ENCODE results near the gene MNX1. TPM values are rescaled to one million over a fixed set of nuclear protein-coding genes. Genes with fewer than 3 reads are reported as not detected.

The MNX1 gene
- total and polyA plus RNA-seq, 4 donors: 0.08 TPM; not detected in 3

DNA sequence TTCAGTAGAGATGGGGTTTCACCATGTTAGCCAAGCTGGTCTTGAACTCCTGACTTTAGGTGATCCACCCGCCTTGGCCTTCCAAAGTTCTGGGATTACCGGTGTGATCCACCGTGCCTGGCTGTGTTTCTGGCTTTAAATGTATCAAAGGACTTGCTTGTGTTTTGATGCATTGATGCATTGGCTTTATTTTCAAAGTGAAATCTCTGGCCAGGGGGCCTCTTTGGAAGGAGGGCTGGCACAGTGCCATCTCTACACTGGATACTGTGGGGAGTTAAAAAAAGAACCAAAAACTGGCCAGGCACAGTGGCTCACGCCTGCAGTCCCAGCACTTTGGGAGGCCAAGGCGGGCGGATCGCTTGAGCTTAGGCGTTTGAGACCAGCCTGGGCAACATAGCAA lies 16.0 kb downstream of the MNX1 start:
- WGBS: 91% methylated on average over 8 of the region's 8 CpGs
- peak; percentile 8 for DNase-seq (ENCODE audit: low spot score)
- TF ChIP-seq GABPA (IDR thresholded peaks at IDR 0.05 in 1 of 2, conservative IDR thresholded peaks at IDR 0.05 in 1 of 2) (no peak), JUND (IDR thresholded peaks at IDR 0.05) (no peak), NR2F2 (IDR thresholded peaks at IDR 0.05) (no peak), ZBTB33 (IDR thresholded peaks at IDR 0.05) (no peak), HNF4G (IDR thresholded peaks at IDR 0.05) (no peak), FOXA1 (IDR thresholded peaks at IDR 0.05) (no peak), RXRA (IDR thresholded peaks at IDR 0.05) (no peak)
- TF ChIP-seq, protein P1, sequence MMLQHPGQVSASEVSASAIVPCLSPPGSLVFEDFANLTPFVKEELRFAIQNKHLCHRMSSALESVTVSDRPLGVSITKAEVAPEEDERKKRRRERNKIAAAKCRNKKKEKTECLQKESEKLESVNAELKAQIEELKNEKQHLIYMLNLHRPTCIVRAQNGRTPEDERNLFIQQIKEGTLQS (IDR thresholded peaks at IDR 0.05): no peak
- Histone ChIP-seq H3K9ac (ENCODE audit: low read depth in 1 of 2, low read length in 2 of 2) (no peak overlapping the region), H3K9me3 (ENCODE audit: control insufficient read depth in 4 of 4, low read length in 3 of 4) (no peaks in the 10 kb centered on the region), H3K36me3 (ENCODE audit: control insufficient read depth in 4 of 4, insufficient read depth in 3 of 4, low read depth in 1 of 4, low read length in 3 of 4) (no peaks in the 10 kb centered on the region), H3K4me3 (ENCODE audit: low read depth in 1 of 3, low read length in 3 of 3) (no peak overlapping the region), H3K27me3 (ENCODE audit: control insufficient read depth in 4 of 4, insufficient read depth in 4 of 4, low read length in 3 of 4) (peaks cover 0 to 4% (median 2%) of the 10 kb centered on the region in 4 donors), H3K27ac (ENCODE audit: low read depth in 1 of 2, low read length in 2 of 2) (no peak overlapping the region), H3K4me1 (ENCODE audit: control insufficient read depth in 4 of 4, insufficient read depth in 4 of 4, low read length in 3 of 4) (peaks cover 0 to 3% (median under 1%) of the 10 kb centered on the region in 4 donors)

DNA sequence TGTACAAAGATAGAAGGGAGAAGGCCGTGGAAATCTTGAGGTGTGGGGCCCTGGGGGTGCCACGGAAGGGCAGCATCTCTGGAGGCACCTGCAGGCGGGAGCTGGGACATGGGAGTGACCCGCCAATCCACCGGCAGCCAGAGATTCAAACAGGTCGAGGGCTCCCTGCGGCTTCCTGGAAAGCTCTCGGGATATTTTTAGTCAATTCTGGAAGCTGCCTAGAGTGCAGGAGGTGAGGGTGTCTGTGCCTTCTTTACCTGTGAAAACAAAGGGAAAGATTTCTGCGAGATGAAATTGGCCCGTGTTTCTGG lies 16.6 kb downstream of the MNX1 start:
- Histone ChIP-seq H3K4me3 (ENCODE audit: low read depth in 1 of 3, low read length in 3 of 3) (no peak overlapping the region), H3K27ac (ENCODE audit: low read depth in 1 of 2, low read length in 2 of 2) (no peak overlapping the region), H3K9me3 (ENCODE audit: control insufficient read depth in 4 of 4, low read length in 3 of 4) (no peaks in the 10 kb centered on the region), H3K9ac (ENCODE audit: low read depth in 1 of 2, low read length in 2 of 2) (no peak overlapping the region), H3K4me1 (ENCODE audit: control insufficient read depth in 4 of 4, insufficient read depth in 4 of 4, low read length in 3 of 4) (no peaks in the 10 kb centered on the region), H3K36me3 (ENCODE audit: control insufficient read depth in 4 of 4, insufficient read depth in 3 of 4, low read depth in 1 of 4, low read length in 3 of 4) (no peaks in the 10 kb centered on the region), H3K27me3 (ENCODE audit: control insufficient read depth in 4 of 4, insufficient read depth in 4 of 4, low read length in 3 of 4) (peaks cover 0 to 2% (median 1%) of the 10 kb centered on the region in 4 donors)
- peak; percentile 16 for DNase-seq (ENCODE audit: low spot score)
- no peak for TF ChIP-seq ZBTB33 (IDR thresholded peaks at IDR 0.05)
- no peak for TF ChIP-seq FOXA1 (IDR thresholded peaks at IDR 0.05)
- no peak for TF ChIP-seq REST (IDR thresholded peaks at IDR 0.05)
- no peak for TF ChIP-seq RAD21 (IDR thresholded peaks at IDR 0.05)
- TF ChIP-seq GABPA (IDR thresholded peaks at IDR 0.05 in 1 of 2, conservative IDR thresholded peaks at IDR 0.05 in 1 of 2): no peak
- TF ChIP-seq, protein P2, sequence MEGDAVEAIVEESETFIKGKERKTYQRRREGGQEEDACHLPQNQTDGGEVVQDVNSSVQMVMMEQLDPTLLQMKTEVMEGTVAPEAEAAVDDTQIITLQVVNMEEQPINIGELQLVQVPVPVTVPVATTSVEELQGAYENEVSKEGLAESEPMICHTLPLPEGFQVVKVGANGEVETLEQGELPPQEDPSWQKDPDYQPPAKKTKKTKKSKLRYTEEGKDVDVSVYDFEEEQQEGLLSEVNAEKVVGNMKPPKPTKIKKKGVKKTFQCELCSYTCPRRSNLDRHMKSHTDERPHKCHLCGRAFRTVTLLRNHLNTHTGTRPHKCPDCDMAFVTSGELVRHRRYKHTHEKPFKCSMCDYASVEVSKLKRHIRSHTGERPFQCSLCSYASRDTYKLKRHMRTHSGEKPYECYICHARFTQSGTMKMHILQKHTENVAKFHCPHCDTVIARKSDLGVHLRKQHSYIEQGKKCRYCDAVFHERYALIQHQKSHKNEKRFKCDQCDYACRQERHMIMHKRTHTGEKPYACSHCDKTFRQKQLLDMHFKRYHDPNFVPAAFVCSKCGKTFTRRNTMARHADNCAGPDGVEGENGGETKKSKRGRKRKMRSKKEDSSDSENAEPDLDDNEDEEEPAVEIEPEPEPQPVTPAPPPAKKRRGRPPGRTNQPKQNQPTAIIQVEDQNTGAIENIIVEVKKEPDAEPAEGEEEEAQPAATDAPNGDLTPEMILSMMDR (IDR thresholded peaks at IDR 0.05; ENCODE audit: low read depth, low read length, missing input control): no peak
- TF ChIP-seq, protein P1 (IDR thresholded peaks at IDR 0.05): no peak
- TF ChIP-seq EGR1 (IDR thresholded peaks at IDR 0.05; ENCODE audit: low read depth in 2 of 2): no peak
- no peak for TF ChIP-seq JUND (IDR thresholded peaks at IDR 0.05)
- TF ChIP-seq FOXA2 (IDR thresholded peaks at IDR 0.05): no peak
- no peak for TF ChIP-seq MAX (IDR thresholded peaks at IDR 0.05)
- no peak for TF ChIP-seq NR2F2 (IDR thresholded peaks at IDR 0.05)
- no peak for TF ChIP-seq HNF4G (IDR thresholded peaks at IDR 0.05)
- 69% methylated on average over 10 of the region's 10 CpGs for WGBS

All from liver (tissue), 9 donors.